Neural crest cell (in vitro differentiated cells): ENCODE data around the gene CCDC169. TPM values are rescaled to one million over a fixed set of nuclear protein-coding genes. Genes with fewer than 3 reads are reported as not detected.

Experiments used
- DNase-seq: peaks from one replicate; pipeline ENCODE4 v3.0.0; 2021; ENCODE audit warnings: low read depth, mixed read lengths, low spot score
- H3K27ac Mint-ChIP-seq: one replicate; pipeline ENCODE4 v1.8.0; 2021; ENCODE audit warnings: mild to moderate bottlenecking, mixed read lengths; ENCODE audit not compliant: unreplicated experiment
- H3K27me3 Mint-ChIP-seq: 2 replicates; pipeline ENCODE4 v1.8.0; 2021; ENCODE audit warnings: low read depth, mild to moderate bottlenecking, mixed read lengths
- H3K36me3 Mint-ChIP-seq: 2 replicates; pipeline ENCODE4 v1.8.0; 2021; ENCODE audit warnings: low read depth, mild to moderate bottlenecking, mixed read lengths
- H3K4me1 Mint-ChIP-seq: 2 replicates; pipeline ENCODE4 v1.8.0; 2021; ENCODE audit warnings: mixed read lengths
- H3K4me3 Mint-ChIP-seq: one replicate; pipeline ENCODE4 v1.8.0; 2021; ENCODE audit warnings: mild to moderate bottlenecking, mixed read lengths
- H3K9me3 Mint-ChIP-seq: 2 replicates; pipeline ENCODE4 v1.8.0; 2021; ENCODE audit warnings: mixed read lengths
- CTCF ChIP-seq: fragments of 200-600 bp; sonication (generic); conservative IDR thresholded peaks from 2 replicates; pipeline ENCODE4 v1.5.0; 2021; ENCODE audit warnings: antibody characterized with exemption, mild to moderate bottlenecking
- total RNA-seq: library from RNA; stranded (reverse); gene quantifications from 2 replicates; pipeline ENCODE4 v1.2.1, GENCODE V29; 2021

CCDC169 gene
- total RNA-seq, 1 donor from 2014 or later = 1.7 TPM

- Mint-ChIP-seq H3K27ac (no peak overlapping the region), H3K9me3 (peaks cover 8% of the 10 kb centered on the region), H3K4me1 (no peaks in the 10 kb centered on the region), H3K27me3 (no peaks in the 10 kb centered on the region), H3K4me3 (no peak overlapping the region), H3K36me3 (no peaks in the 10 kb centered on the region)
- DNase-seq = no peak
- TF ChIP-seq CTCF = no peak
These were observed 35.6 kb downstream of the CCDC169 start for GRCh38 chr13:36261976-36262375.

GRCh38 chr13:36261011-36261410, 36.6 kb downstream of the CCDC169 start:
- Mint-ChIP-seq H3K27me3 (no peaks in the 10 kb centered on the region), H3K36me3 (no peaks in the 10 kb centered on the region), H3K9me3 (peaks cover 8% of the 10 kb centered on the region), H3K4me3 (no peak overlapping the region), H3K27ac (no peak overlapping the region), H3K4me1 (no peaks in the 10 kb centered on the region)
- no peak for DNase-seq
- no peak for TF ChIP-seq CTCF

- no peak for DNase-seq
- H3K27ac Mint-ChIP-seq = no peak overlapping the region
- no peak overlapping the region for H3K4me3 Mint-ChIP-seq
These were observed 38.1 kb downstream of the CCDC169 start for GRCh38 chr13:36259361-36260137.

GRCh38 chr13:36258831-36259230, 38.8 kb downstream of the CCDC169 start:
- no peak overlapping the region for H3K27ac Mint-ChIP-seq
- no peak for DNase-seq
- H3K27me3 Mint-ChIP-seq = no peaks in the 10 kb centered on the region
- TF ChIP-seq CTCF = no peak
- H3K36me3 Mint-ChIP-seq = no peaks in the 10 kb centered on the region
- H3K4me3 Mint-ChIP-seq = no peak overlapping the region
- no peaks in the 10 kb centered on the region for H3K4me1 Mint-ChIP-seq
- H3K9me3 Mint-ChIP-seq = peaks cover 8% of the 10 kb centered on the region

More at GRCh38 chr13:36259361-36260137, 38.1 kb downstream of the CCDC169 start:
- TF ChIP-seq CTCF = no peak
- Mint-ChIP-seq H3K36me3 (no peaks in the 10 kb centered on the region), H3K4me1 (no peaks in the 10 kb centered on the region), H3K27me3 (no peaks in the 10 kb centered on the region), H3K9me3 (peaks cover 8% of the 10 kb centered on the region)

- H3K27me3 Mint-ChIP-seq = no peaks in the 10 kb centered on the region
- no peaks in the 10 kb centered on the region for H3K4me1 Mint-ChIP-seq
- DNase-seq = no peak
- H3K4me3 Mint-ChIP-seq = no peak overlapping the region
- TF ChIP-seq CTCF = no peak
- H3K9me3 Mint-ChIP-seq = peaks cover 5% of the 10 kb centered on the region
- no peak overlapping the region for H3K27ac Mint-ChIP-seq
- H3K36me3 Mint-ChIP-seq = no peaks in the 10 kb centered on the region
These were observed 46.1 kb downstream of the CCDC169 start for GRCh38 chr13:36251526-36251925.
